Measurements from ENCODE around the gene RGS21.

GRCh38 chr1:192402571-192402970 lies 85.8 kb downstream of the RGS21 start:
- no peak for TF ChIP-seq POLR2AphosphoS5 (IDR thresholded peaks at IDR 0.05)
- no peak for TF ChIP-seq POLR2A (IDR thresholded peaks at IDR 0.05)
- no peak for TF ChIP-seq CTCF (IDR thresholded peaks at IDR 0.05)
- no peak for TF ChIP-seq EP300 (IDR thresholded peaks at IDR 0.05)
